HG02678 (cell line): Measurements from ENCODE around the gene MRPS6.

Source experiments
- ATAC-seq: cut with Tn5 transposase; IDR thresholded peaks from one replicate; pipeline ENCODE4 v1.9.1; 2021; ENCODE audit warnings: mild to moderate bottlenecking, moderate library complexity; ENCODE audit not compliant: unreplicated experiment

The MRPS6 gene

GRCh38 chr21:34177919-34178567 is 104.7 kb downstream of the MRPS6 start:
- ATAC-seq, result no peak

GRCh38 chr21:34179204-34179935 is 106.0 kb downstream of the MRPS6 start:
- no peak for ATAC-seq

- ATAC-seq, result no peak
These were observed 107.0 kb downstream of the MRPS6 start for GRCh38 chr21:34180407-34180806.

DNA sequence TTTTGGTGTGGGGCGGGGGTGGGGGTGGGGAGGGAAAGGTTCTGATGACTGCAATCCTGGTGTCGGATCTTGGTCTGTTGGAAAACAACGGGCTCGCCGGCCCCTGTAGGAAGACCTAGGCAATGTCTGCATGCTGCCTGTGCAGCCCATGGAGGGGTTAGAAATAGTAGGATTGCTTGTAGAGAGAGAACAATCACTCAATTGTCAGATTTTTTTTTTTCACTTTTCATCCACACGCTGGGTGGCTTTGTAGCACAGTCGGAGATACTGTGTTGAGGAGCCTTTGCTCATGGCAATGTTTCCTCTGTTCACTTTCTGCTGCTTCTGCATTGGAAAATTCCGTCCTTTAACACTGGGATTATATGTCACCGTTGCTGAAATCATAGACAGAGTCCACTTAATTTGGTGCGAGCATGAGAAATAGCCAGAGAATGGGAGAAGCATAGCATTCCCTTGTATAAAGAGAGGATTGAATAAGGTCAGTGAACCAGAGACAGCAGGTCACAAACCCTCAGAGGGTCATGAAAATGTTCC is 107.5 kb downstream of the MRPS6 start:
- ATAC-seq, result no peak

DNA sequence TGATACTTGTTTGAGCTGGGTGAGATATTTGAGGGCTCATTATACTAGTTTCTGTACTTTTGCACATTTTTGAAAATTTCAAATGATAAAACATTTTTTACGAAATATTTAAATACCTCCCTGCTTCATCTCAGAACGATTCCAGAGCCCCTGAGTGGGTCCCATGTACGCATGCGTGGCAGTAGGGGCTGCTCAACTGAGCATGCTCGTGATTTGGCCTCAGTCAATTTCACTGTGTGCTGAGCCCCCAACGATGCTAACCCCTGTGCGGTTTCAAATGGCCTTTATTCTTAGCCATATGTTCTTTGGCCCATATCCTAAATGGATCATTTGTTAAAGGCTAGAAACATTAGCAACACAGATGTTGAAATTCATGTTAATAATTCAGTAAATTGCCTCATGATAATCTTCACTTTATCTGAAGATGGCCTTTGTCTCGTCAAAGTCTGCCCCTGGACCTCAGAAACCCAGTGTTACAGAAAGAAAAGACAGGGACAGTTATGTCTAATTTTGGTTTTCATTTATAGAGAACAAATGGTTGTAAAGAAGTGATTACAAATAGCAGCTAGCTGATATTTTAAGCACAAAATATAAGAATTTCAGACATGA is 108.2 kb downstream of the MRPS6 start:
- no peak for ATAC-seq

GRCh38 chr21:34182436-34182835 is 109.1 kb downstream of the MRPS6 start:
- ATAC-seq, result no peak

DNA sequence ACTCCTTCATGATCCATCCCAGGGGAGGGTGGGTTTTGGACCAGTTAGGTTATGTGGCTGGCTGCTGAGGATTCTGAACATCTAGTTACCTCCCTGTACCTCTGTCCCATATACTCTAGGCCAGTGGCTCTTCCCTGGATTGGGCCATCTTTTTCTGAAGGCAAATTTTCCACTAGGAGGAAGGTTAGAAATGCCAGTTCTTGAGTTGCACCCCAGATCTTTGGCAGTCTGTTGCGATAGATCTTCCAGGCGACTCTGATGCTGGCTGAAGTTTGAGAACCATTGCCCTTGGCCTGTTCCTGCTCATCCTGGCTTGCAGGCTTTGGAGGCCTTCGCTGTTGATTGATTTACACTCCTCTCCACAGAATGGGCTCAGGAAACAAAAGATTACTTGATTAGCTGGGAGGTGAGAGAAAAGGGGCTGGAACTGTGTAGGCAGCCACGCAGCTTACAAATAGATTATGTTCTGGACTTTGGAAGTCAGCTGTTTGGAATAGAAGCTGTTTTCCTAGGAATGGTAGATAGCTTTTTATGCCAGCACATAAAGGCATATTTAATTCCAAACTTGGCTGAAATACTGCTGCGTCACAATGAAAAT is 110.1 kb downstream of the MRPS6 start:
- no peak for ATAC-seq

DNA sequence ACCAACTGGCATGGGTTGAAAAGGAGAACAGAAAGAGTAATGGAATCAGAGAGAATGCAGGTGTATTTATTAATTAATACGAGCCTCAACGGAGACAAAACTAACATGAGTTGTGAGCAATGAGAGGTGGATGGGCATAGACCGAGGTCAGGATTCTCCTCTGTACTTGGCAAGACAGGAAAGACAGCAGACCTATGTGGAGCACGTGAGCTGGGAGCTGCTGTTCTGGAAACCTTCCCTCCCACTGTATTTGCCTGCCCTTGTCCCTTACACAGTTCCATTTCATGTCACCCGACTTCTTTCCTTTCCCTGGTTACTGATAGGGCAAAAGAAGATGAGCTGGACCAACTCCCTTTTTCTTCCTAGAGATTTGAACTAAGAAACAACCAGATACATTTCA is 110.9 kb downstream of the MRPS6 start:
- ATAC-seq, result no peak

GRCh38 chr21:34185026-34185750 is 111.8 kb downstream of the MRPS6 start:
- no peak for ATAC-seq

DNA sequence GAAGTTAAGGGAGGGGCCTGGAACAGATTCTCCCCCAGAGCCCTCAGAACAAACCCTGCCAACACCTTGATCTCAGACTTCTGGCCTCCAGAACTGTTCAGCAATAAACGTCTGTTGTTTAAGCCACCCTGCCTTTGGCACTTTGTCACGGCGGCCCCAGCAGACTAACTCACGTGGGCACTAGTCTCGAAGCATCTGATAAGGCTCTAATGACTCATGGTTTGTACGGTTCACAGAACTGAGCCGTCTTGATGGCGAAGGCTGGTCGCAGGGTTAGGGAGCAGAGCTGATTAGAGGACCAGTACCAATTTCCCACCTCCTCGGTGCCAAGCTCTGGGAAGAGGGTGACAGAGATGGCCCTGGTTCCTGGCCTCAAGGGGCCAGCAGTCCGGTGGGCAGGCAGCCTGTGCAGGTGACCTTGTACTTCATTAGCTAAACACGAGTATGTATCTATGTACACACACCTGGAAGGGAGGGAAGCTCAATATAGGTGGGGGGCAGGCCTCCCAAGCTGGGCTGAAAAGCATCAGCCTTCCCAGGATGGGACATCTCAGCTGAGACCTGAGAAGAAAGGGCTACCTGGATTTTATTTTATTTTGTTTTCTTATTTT is 112.8 kb downstream of the MRPS6 start:
- ATAC-seq, result no peak

DNA sequence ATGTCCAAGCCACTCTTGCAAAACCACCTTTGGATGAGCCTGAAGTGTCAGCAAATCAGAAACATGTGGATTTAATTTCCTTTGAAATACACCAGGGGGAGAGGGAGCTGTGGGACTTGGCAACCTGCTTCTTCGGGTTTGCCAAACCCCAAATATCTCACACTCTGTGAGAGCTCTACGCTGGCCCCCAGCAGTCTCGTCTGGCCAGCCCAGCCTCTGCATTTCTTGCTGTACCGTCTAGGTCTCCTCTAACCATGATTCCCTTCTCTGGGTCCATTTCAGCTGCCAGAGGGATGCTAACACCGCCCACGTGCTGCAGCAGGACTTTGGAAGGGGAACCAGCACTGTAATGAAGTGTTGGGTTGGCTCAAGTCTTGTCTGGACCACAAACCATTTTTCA is 114.6 kb downstream of the MRPS6 start:
- ATAC-seq, result no peak

GRCh38 chr21:34189506-34189905 is 116.1 kb downstream of the MRPS6 start:
- no peak for ATAC-seq

GRCh38 chr21:34190576-34191321 is 117.4 kb downstream of the MRPS6 start:
- ATAC-seq, result no peak

GRCh38 chr21:34191876-34192275 is 118.5 kb downstream of the MRPS6 start:
- ATAC-seq, result no peak
